ENCODE results near the gene DES.

Gene DES

DNA sequence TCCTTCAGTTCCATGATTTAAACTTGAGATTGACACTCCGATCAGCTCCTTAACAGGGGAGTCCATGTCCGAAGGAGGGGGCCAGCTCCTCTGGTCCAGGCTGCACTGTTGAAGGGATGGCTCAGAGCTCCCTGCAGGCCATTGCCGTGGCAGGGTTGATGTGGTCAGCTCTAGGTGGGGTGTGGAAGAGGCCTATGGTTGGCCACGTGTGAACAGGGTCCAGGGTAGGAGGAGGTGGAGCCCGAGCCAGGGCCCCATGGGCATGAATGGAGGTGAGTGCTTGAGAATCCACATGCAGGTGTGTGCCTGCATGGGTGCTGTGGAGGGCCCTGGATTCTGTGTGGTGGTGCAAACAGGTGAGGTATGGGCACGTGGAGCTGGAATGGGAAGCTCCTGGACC lies 17.5 kb downstream of the DES start:
- CTCF ChIA-PET = interaction anchor here (1.3 kb wide), 1 partner anchor 85 kb away, joined by 3 read pairs; no protein-coding TSS in a partner anchor
- H3K27ac ChIP-seq = no peak overlapping the region
- TF ChIP-seq, protein P1, sequence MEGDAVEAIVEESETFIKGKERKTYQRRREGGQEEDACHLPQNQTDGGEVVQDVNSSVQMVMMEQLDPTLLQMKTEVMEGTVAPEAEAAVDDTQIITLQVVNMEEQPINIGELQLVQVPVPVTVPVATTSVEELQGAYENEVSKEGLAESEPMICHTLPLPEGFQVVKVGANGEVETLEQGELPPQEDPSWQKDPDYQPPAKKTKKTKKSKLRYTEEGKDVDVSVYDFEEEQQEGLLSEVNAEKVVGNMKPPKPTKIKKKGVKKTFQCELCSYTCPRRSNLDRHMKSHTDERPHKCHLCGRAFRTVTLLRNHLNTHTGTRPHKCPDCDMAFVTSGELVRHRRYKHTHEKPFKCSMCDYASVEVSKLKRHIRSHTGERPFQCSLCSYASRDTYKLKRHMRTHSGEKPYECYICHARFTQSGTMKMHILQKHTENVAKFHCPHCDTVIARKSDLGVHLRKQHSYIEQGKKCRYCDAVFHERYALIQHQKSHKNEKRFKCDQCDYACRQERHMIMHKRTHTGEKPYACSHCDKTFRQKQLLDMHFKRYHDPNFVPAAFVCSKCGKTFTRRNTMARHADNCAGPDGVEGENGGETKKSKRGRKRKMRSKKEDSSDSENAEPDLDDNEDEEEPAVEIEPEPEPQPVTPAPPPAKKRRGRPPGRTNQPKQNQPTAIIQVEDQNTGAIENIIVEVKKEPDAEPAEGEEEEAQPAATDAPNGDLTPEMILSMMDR (conservative IDR thresholded peaks at IDR 0.05; ENCODE audit: low read depth) = no peak
- DNase-seq (ENCODE audit: low spot score) = no peak
- POLR2A ChIA-PET (ENCODE audit: low non-redundant PET) = no interaction called here

DNA sequence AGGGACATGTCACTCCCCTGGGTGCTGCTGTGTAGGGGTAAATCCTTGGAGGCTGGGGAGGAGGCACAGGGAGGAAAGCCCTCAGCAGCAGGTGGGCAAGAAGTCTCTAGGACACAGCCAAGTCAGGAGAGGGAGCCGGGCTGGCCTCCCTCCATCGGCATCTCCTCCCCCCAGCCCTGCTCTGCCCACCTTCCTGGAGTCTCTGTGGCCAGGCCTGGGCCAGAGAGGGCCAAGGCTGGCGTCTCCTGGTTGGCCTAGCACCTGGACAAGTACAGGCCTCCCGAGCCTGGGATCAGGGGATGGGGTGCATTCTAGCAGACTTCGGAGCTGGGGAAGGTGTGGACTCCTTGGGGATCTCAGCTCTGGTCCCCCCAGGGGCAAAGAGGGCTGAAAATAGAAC lies 18.3 kb downstream of the DES start:
- DNase-seq (ENCODE audit: low spot score) = no peak
- H3K27ac ChIP-seq = no peak overlapping the region
- POLR2A ChIA-PET (ENCODE audit: low non-redundant PET) = no interaction called here
- CTCF ChIA-PET = interaction anchor here (0.6 to 1.5 kb wide), 3 partner anchors 34 to 84 kb away, joined by 3 to 5 read pairs (median 3); no protein-coding TSS in a partner anchor
- TF ChIP-seq, protein P1 (conservative IDR thresholded peaks at IDR 0.05; ENCODE audit: low read depth) = no peak

DNA sequence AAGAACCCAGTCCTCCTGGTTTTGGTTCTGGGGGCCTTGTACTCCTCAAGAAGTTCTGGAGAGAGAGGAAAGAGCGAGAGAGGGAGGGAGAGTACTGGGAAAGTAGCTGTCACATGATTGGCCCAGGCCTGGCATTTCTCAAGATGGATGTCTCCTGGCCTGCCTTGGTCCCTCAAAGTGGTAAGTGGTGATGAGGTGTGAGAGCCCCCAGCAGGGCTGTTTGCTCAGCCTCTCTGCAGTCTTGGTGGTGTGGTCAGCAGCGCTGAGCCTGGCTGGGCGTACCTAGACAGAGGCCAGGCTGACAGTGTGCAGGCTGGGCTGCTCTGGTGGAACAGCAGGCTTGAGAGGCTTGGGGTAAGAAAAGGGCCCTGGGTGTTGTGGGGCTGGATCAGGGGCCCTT lies 19.0 kb downstream of the DES start:
- no peak overlapping the region for H3K27ac ChIP-seq
- DNase-seq (ENCODE audit: low spot score) = no peak
- ChIA-PET CTCF (interaction anchor here (0.6 to 1.5 kb wide), 6 partner anchors 22 to 83 kb away, joined by 3 to 5 read pairs (median 3); a partner anchor contains a TSS), POLR2A (ENCODE audit: low non-redundant PET) (no interaction called here)
- TF ChIP-seq, protein P1 (conservative IDR thresholded peaks at IDR 0.05; ENCODE audit: low read depth) = no peak

DNA sequence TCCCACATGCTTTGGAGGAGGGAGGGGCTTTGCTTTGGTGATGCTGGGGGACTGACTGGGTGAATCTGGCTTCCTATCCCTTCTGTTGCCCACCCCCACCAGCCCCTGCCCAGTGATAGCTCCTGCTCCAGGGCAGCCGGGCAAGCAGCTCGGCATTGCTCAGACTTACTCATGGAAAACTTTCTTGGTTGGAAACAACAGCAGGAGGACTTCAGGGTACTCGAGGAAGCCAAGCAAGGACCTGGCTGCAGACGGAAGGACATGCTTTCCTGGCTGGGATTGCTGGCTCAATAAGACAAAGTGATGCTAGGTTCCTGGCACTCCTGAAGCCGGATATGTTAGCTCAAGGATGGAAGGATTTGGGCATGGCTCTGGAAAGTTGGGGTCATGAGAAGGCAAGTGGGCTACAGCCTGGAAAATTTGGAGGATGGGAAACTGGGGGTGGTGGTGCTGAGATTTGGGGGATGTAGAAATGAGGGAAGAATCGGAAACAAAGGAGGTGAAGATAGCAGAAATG lies 19.6 kb downstream of the DES start:
- CTCF ChIA-PET = interaction anchor here (0.6 to 1.5 kb wide), 5 partner anchors 22 to 72 kb away, joined by 3 to 5 read pairs (median 3); a partner anchor contains a TSS
- TF ChIP-seq, protein P1 (conservative IDR thresholded peaks at IDR 0.05; ENCODE audit: low read depth) = no peak
- POLR2A ChIA-PET (ENCODE audit: low non-redundant PET) = no interaction called here
- no peak for DNase-seq (ENCODE audit: low spot score)
- H3K27ac ChIP-seq = no peak overlapping the region

DNA sequence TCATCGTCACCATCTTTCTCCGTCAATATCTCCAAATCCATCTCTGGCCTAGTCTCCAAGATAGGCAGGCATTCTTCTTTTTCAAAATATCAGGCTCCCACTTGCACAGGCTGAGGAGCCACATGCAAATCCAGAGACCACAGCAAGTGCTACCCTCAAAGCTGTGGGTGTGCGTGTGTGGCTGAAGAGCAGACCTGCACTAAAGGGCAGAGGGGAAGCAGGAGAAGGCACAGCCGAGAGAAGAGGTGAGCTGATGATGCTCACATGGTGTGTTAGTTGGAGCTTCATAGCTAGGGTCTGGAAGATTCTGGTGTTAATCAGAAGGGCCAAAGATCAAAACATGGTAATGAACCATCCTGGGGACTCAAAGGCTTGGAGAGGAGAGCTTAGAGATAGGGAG lies 20.3 kb downstream of the DES start:
- TF ChIP-seq, protein P1 (conservative IDR thresholded peaks at IDR 0.05; ENCODE audit: low read depth) = no peak
- CTCF ChIA-PET = interaction anchor here (0.6 to 1.2 kb wide), 3 partner anchors 25 to 161 kb away, joined by 3 to 6 read pairs (median 4); no protein-coding TSS in a partner anchor
- POLR2A ChIA-PET (ENCODE audit: low non-redundant PET) = no interaction called here
- no peak overlapping the region for H3K27ac ChIP-seq
- no peak for DNase-seq (ENCODE audit: low spot score)

DNA sequence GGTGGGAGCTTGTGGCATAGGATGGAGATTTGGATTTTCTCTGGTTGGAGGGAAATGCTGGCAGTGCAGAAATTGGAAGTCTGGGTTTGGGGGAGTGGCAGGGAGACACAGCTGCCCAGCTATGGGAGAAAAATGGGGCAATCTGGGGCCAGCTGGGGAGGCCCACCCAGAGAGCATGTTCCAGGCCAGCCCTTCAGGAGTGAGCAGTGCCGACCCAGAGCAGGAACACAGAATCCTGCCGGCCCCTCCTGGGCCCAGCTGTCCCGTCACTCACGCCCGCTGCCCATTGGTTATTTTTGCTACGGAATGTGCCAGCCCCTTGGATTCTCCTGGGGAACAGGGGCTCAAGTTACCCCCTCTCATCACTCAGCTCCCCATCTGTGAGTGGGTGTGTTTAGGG lies 21.3 kb downstream of the DES start:
- ChIA-PET POLR2A (ENCODE audit: low non-redundant PET) (no interaction called here), CTCF (interaction anchor here (0.6 to 1.0 kb wide), 4 partner anchors 10 to 81 kb away, joined by 3 to 5 read pairs (median 4); no protein-coding TSS in a partner anchor)
- TF ChIP-seq, protein P1 (conservative IDR thresholded peaks at IDR 0.05; ENCODE audit: low read depth) = no peak
- no peak for DNase-seq (ENCODE audit: low spot score)
- no peak overlapping the region for H3K27ac ChIP-seq

Data from RWPE1 (cell line).